NCI-H2171 treated with DMSO at 0.1 percent for 48 hours (cell line): Measurements from ENCODE around the gene ADGRD2.

Experiments used
- DNase-seq: peaks from one replicate; lab custom pipeline; 2025; lab: John Stamatoyannopoulos, UW

ADGRD2 gene

GRCh38 chr9:124479947-124480620 is 29.8 kb downstream of the ADGRD2 start:
- DNase-seq: no peak

- DNase-seq: peak; percentile 13
These were observed 30.4 kb downstream of the ADGRD2 start for GRCh38 chr9:124480621-124480981.

GRCh38 chr9:124481115-124481514 is 30.9 kb downstream of the ADGRD2 start:
- no peak for DNase-seq

GRCh38 chr9:124482431-124483031 is 32.3 kb downstream of the ADGRD2 start:
- no peak for DNase-seq

GRCh38 chr9:124483481-124483880 is 33.2 kb downstream of the ADGRD2 start:
- no peak for DNase-seq

- DNase-seq: no peak
These were observed 35.0 kb downstream of the ADGRD2 start for GRCh38 chr9:124485201-124485600.

GRCh38 chr9:124485936-124486335 is 35.7 kb downstream of the ADGRD2 start:
- DNase-seq: no peak

- DNase-seq: no peak
These were observed 36.6 kb downstream of the ADGRD2 start for GRCh38 chr9:124486778-124487259.

- DNase-seq: no peak
These were observed 37.3 kb downstream of the ADGRD2 start for GRCh38 chr9:124487260-124488182.

- no peak for DNase-seq
These were observed 38.5 kb downstream of the ADGRD2 start for GRCh38 chr9:124488641-124489210.

- DNase-seq: no peak
These were observed 39.0 kb downstream of the ADGRD2 start for GRCh38 chr9:124489222-124489621.

GRCh38 chr9:124490004-124490403 is 39.8 kb downstream of the ADGRD2 start:
- no peak for DNase-seq

GRCh38 chr9:124491049-124491975 is 41.1 kb downstream of the ADGRD2 start:
- DNase-seq: no peak

- no peak for DNase-seq
These were observed 42.6 kb downstream of the ADGRD2 start for GRCh38 chr9:124492818-124493217.

- no peak for DNase-seq
These were observed 43.0 kb downstream of the ADGRD2 start for GRCh38 chr9:124493218-124493617.

GRCh38 chr9:124493794-124494479 is 43.7 kb downstream of the ADGRD2 start:
- DNase-seq: no peak

- DNase-seq: no peak
These were observed 45.1 kb downstream of the ADGRD2 start for GRCh38 chr9:124495126-124496074.

GRCh38 chr9:124496075-124496449 is 45.8 kb downstream of the ADGRD2 start:
- no peak for DNase-seq

- no peak for DNase-seq
These were observed 46.2 kb downstream of the ADGRD2 start for GRCh38 chr9:124496463-124496862.

GRCh38 chr9:124497441-124497840 is 47.2 kb downstream of the ADGRD2 start:
- no peak for DNase-seq
